HepG2 (cell line): ENCODE measurements around the gene FAM174C. TPM values are rescaled to one million over a fixed set of nuclear protein-coding genes. Genes with fewer than 3 reads are reported as not detected.

Experiments used
- ASH2L ChIP-seq: fragments of 300-600, 200-600 bp; sonication (generic); IDR thresholded peaks from 2 replicates; pipeline ENCODE4 v1.7.0; 2017; ENCODE audit warnings: low read depth, mild to moderate bottlenecking, moderate library complexity, mixed read lengths, low read length; ENCODE audit not compliant: insufficient read length
- FOXC1 ChIP-seq: sonication (generic); formaldehyde crosslinking; IDR thresholded peaks from 2 replicates; pipeline ENCODE4 v1.8.0; 2022; ENCODE audit warnings: mild to moderate bottlenecking, missing genetic modification reagents, borderline replicate concordance
- HNRNPLL ChIP-seq: fragments of 200-400 bp; formaldehyde crosslinking; IDR thresholded peaks from 2 replicates; pipeline ENCODE4 v1.6.1; 2017; ENCODE audit warnings: mild to moderate bottlenecking, low read depth, low read length; ENCODE audit not compliant: poor library complexity, severe bottlenecking
- NR2F2 ChIP-seq: IDR thresholded peaks from 2 replicates; pipeline ENCODE4 v1.6.1; 2012; ENCODE audit warnings: low read depth, inconsistent platforms, borderline replicate concordance
- POLR2AphosphoS5 ChIP-seq: IDR thresholded peaks from 2 replicates; pipeline ENCODE4 v1.6.1; 2012; ENCODE audit warnings: low read depth, low read length
- PTBP1 ChIP-seq: fragments of 200-400 bp; formaldehyde crosslinking; IDR thresholded peaks from 2 replicates; pipeline ENCODE4 v1.6.1; 2018; ENCODE audit warnings: low read length, low read depth; ENCODE audit not compliant: poor library complexity, severe bottlenecking
- RBM39 ChIP-seq: fragments of 200-400 bp; formaldehyde crosslinking; IDR thresholded peaks from one replicate; pipeline ENCODE4 v1.6.1; 2018; ENCODE audit warnings: antibody characterized with exemption, mild to moderate bottlenecking, low read depth, low read length; ENCODE audit not compliant: poor library complexity, severe bottlenecking
- TAF1 ChIP-seq: sonication (generic); formaldehyde crosslinking; IDR thresholded peaks from 2 replicates; pipeline ENCODE4 v1.4.0; 2020; ENCODE audit warnings: missing genetic modification reagents
- TEAD3 ChIP-seq: optimal IDR thresholded peaks from 2 replicates; pipeline ENCODE3; 2016; ENCODE audit warnings: borderline replicate concordance
- THAP11 ChIP-seq: IDR thresholded peaks from 2 replicates; pipeline ENCODE4 v1.6.1; 2016; ENCODE audit warnings: missing biosample characterization, missing genetic modification reagents
- ZMAT3 ChIP-seq: sonication (generic); formaldehyde crosslinking; conservative IDR thresholded peaks from 2 replicates; pipeline ENCODE4 v1.7.0; 2021; ENCODE audit warnings: missing genetic modification reagents
- ZNF766 ChIP-seq: sonication (generic); formaldehyde crosslinking; IDR thresholded peaks from 2 replicates; pipeline ENCODE4 v1.5.0; 2020; ENCODE audit warnings: missing genetic modification reagents, borderline replicate concordance
- ZNF850 ChIP-seq: sonication (generic); formaldehyde crosslinking; conservative IDR thresholded peaks from 2 replicates; pipeline ENCODE4 v1.9.0; 2021; ENCODE audit warnings: mild to moderate bottlenecking, missing genetic modification reagents
- polyA plus RNA-seq, 8 experiments: library from polyadenylated mRNA; depleted of rRNA in 3 of 8; stranded (reverse) in 7 of 8; unstranded in 1 of 8; fragments of >200 nt; fragmentation: Illumina TruSeq in 4 of 8; extraction: Trizol in 4 of 8; gene quantifications; 2 replicates each; pipeline versions ENCODE4 v1.2.1 to v1.2.3, GENCODE V29; 2011 to 2016; ENCODE audit warnings: low read depth in 4 of 8, missing spikeins in 1 of 8, mixed read lengths in 1 of 8; ENCODE audit not compliant: insufficient read depth in 1 of 8
- total RNA-seq, 5 experiments: library from RNA; depleted of rRNA; stranded (reverse); fragments of >200 nt; fragmentation: Illumina TruSeq; extraction: Trizol; gene quantifications; 2 replicates each; pipeline ENCODE4 v1.2.3, GENCODE V29; 2016; ENCODE audit warnings: low read depth in 1 of 5
- TF ChIP-seq, protein P1 (sequence below): IDR thresholded peaks from 2 replicates; pipeline ENCODE4 v1.6.1; 2016; ENCODE audit warnings: control low read depth
- TF ChIP-seq, protein P2 (sequence below), 2 experiments: sonication (generic) in 1 of 2; formaldehyde crosslinking in 1 of 2; IDR thresholded peaks; 2 replicates each; pipeline versions ENCODE4 v1.6.1 to v1.9.0; 2014 to 2022; ENCODE audit warnings: antibody characterized with exemption in 1 of 2, borderline replicate concordance in 1 of 2, inconsistent platforms in 1 of 2, low read depth in 1 of 2, missing genetic modification reagents in 1 of 2

The FAM174C gene
- total and polyA plus RNA-seq, 2 of the 13 experiments (the other 11 are each of a cell fraction or from before 2014, with no cell fraction given): 19.5 to 31.3 TPM

- no peak for TF ChIP-seq POLR2AphosphoS5
- TF ChIP-seq ASH2L: peak; percentile 53
- TF ChIP-seq FOXC1 (CRISPR knock-in tag): no peak
- no peak for TF ChIP-seq NR2F2
- TF ChIP-seq ZNF766: no peak
- TF ChIP-seq TEAD3 (CRISPR knock-in tag): no peak
- no peak for TF ChIP-seq ZNF850 (CRISPR knock-in tag)
- peak; percentile 29 for TF ChIP-seq PTBP1
- TF ChIP-seq, protein P1, sequence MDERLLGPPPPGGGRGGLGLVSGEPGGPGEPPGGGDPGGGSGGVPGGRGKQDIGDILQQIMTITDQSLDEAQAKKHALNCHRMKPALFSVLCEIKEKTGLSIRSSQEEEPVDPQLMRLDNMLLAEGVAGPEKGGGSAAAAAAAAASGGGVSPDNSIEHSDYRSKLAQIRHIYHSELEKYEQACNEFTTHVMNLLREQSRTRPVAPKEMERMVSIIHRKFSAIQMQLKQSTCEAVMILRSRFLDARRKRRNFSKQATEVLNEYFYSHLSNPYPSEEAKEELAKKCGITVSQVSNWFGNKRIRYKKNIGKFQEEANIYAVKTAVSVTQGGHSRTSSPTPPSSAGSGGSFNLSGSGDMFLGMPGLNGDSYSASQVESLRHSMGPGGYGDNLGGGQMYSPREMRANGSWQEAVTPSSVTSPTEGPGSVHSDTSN (CRISPR knock-in tag): no peak
- 0 out of 2 replicates have a peak, but pooled peaks have one; percentile 14 for TF ChIP-seq ZMAT3
- TF ChIP-seq, protein P2, sequence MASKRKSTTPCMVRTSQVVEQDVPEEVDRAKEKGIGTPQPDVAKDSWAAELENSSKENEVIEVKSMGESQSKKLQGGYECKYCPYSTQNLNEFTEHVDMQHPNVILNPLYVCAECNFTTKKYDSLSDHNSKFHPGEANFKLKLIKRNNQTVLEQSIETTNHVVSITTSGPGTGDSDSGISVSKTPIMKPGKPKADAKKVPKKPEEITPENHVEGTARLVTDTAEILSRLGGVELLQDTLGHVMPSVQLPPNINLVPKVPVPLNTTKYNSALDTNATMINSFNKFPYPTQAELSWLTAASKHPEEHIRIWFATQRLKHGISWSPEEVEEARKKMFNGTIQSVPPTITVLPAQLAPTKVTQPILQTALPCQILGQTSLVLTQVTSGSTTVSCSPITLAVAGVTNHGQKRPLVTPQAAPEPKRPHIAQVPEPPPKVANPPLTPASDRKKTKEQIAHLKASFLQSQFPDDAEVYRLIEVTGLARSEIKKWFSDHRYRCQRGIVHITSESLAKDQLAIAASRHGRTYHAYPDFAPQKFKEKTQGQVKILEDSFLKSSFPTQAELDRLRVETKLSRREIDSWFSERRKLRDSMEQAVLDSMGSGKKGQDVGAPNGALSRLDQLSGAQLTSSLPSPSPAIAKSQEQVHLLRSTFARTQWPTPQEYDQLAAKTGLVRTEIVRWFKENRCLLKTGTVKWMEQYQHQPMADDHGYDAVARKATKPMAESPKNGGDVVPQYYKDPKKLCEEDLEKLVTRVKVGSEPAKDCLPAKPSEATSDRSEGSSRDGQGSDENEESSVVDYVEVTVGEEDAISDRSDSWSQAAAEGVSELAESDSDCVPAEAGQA (IDR thresholded peaks at IDR 0.05; ENCODE audit: low read depth): no peak
- TF ChIP-seq, protein P2 (CRISPR knock-in tag; IDR thresholded peaks at IDR 0.05; ENCODE audit: borderline replicate concordance): no peak
- TF ChIP-seq THAP11 (CRISPR knock-in tag): no peak
- no peak; the same call in 1 of the 2 replicates for TF ChIP-seq TAF1 (CRISPR knock-in tag)
- TF ChIP-seq HNRNPLL: no peak
- peak; percentile 9 for TF ChIP-seq RBM39
Measured at GRCh38 chr19:1249990-1250436, 25.3 kb upstream of the FAM174C start (continued).
